Calu3 (cell line): Measurements from ENCODE around the gene RBM38. TPM values are rescaled to one million over a fixed set of nuclear protein-coding genes. Genes with fewer than 3 reads are reported as not detected.

Source experiments
- BruUV-seq: library from RNA; stranded (reverse); fragments of 400-500 nt; replicated peaks from 2 replicates; lab custom pipeline; 2021; lab: Mats Ljungman, UMichigan
- CTCF ChIA-PET: fragments of 300-600 bp; sonication (Branson Sonifier 250); formaldehyde crosslinking; loops from one replicate; lab custom pipeline; 2022; ENCODE audit warnings: antibody characterized with exemption; lab: Charles Lee
- DNase-seq: peaks from one replicate; pipeline ENCODE4 v3.0.0; 2022
- H3K27ac Mint-ChIP-seq: one replicate; pipeline ENCODE4 v1.8.0; 2022; ENCODE audit warnings: mixed read lengths; ENCODE audit not compliant: unreplicated experiment
- H3K27me3 Mint-ChIP-seq: one replicate; pipeline ENCODE4 v1.8.0; 2022; ENCODE audit warnings: mixed read lengths; ENCODE audit not compliant: unreplicated experiment
- H3K36me3 Mint-ChIP-seq: one replicate; pipeline ENCODE4 v1.8.0; 2022; ENCODE audit warnings: mild to moderate bottlenecking, moderate library complexity, mixed read lengths; ENCODE audit not compliant: insufficient read depth, unreplicated experiment
- H3K4me1 Mint-ChIP-seq: one replicate; pipeline ENCODE4 v1.8.0; 2022; ENCODE audit warnings: mild to moderate bottlenecking, low read depth, mixed read lengths; ENCODE audit not compliant: unreplicated experiment
- H3K4me3 Mint-ChIP-seq: one replicate; pipeline ENCODE4 v1.8.0; 2022; ENCODE audit warnings: mild to moderate bottlenecking, low read depth, moderate library complexity, mixed read lengths; ENCODE audit not compliant: unreplicated experiment
- H3K9me3 Mint-ChIP-seq: one replicate; pipeline ENCODE4 v1.8.0; 2022; ENCODE audit warnings: low read depth, mixed read lengths; ENCODE audit not compliant: unreplicated experiment
- intact Hi-C: fragments of 100-400 bp; cut with micrococcal nuclease; formaldehyde crosslinking; loops from one replicate; pipeline ENCODE4 v1.10.0; 2022; ENCODE audit not compliant: unreplicated experiment
- total RNA-seq: library from RNA; stranded (reverse); gene quantifications from 2 replicates; pipeline ENCODE4 v1.2.3, GENCODE V29; 2022
- TF ChIP-seq, protein P1 (sequence below): fragments of 200-600 bp; IDR thresholded peaks from one replicate; pipeline ENCODE4 v1.8.0; 2022; ENCODE audit warnings: antibody characterized with exemption; ENCODE audit not compliant: unreplicated experiment

RBM38 gene
- total RNA-seq, 1 experiment from 2014 or later = 29.5 TPM

DNA sequence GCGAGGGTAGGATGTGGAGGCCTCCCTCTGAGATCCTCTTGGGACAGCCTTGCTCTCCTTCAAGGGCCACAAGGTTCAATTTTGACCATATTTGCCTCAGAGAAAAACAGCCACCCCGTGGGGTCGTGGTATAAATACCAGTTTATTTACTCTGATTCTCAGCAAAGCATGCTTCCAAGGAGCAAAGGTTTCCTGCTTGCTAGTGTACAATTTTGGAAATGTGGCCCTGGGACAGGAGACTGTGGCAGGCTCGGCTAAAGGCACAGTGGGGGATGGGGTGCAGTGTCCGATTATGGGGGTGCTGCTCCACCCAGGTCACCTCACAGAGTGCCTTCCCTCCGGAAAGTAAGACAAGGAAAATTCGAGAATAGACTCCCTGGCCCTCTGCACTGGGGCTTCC lies 31.1 kb downstream of the RBM38 start:
- intact Hi-C loops = no loop called here
- peaks cover 91% of the 10 kb centered on the region for H3K27me3 Mint-ChIP-seq
- H3K36me3 Mint-ChIP-seq = no peaks in the 10 kb centered on the region
- TF ChIP-seq, protein P1, sequence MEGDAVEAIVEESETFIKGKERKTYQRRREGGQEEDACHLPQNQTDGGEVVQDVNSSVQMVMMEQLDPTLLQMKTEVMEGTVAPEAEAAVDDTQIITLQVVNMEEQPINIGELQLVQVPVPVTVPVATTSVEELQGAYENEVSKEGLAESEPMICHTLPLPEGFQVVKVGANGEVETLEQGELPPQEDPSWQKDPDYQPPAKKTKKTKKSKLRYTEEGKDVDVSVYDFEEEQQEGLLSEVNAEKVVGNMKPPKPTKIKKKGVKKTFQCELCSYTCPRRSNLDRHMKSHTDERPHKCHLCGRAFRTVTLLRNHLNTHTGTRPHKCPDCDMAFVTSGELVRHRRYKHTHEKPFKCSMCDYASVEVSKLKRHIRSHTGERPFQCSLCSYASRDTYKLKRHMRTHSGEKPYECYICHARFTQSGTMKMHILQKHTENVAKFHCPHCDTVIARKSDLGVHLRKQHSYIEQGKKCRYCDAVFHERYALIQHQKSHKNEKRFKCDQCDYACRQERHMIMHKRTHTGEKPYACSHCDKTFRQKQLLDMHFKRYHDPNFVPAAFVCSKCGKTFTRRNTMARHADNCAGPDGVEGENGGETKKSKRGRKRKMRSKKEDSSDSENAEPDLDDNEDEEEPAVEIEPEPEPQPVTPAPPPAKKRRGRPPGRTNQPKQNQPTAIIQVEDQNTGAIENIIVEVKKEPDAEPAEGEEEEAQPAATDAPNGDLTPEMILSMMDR = no peak
- CTCF ChIA-PET = interaction anchor here (1.0 kb wide), 2 partner anchors 10 to 13 kb away, joined by 3 to 4 read pairs; no protein-coding TSS in a partner anchor
- no peaks in the 10 kb centered on the region for H3K9me3 Mint-ChIP-seq
- H3K4me1 Mint-ChIP-seq = peaks cover 24% of the 10 kb centered on the region
- no TSS peak for BruUV-seq
- DNase-seq = no peak
- no peak overlapping the region for H3K4me3 Mint-ChIP-seq
- H3K27ac Mint-ChIP-seq = no peak overlapping the region

DNA sequence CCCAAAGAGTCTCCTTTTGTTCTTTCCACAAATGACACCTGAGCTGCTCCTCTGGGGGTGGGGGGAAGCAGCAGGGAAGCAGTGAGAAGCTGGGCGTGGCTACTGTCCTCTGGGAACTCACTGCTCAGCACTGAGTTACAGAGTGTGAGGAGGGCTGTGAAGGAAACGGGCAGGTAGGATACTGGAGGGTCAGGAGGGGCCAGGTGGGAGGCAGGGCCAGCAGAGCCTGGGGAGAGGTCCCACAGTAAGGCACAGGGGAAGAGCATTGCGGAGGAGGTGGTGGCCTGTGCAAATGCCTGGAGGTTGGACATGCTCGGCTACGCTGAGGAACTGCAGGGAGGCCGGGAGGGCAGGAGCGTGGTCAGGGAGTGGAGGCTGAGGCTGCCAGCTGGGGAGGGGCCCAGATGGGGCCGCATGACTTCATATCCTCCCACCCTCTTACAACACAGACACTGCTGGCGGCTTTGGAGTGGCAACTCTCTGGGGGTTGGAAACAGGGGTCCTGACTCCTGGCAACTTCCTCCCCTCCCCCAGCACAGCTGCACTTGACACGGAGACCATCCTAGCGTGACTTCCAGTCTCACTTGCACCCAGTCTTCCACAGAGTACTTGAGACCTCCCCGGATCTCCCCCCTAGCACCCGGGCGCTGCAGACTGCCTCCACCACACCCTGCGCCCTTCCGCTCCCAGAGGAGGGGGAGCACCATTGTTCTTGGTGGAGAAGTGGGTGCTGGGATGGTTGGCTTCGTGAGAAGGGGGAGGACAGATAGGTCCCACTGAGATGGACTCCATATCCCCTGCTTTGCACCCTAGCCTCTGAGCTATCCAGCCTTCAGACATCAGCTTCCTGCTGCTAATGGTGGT lies 34.2 kb downstream of the RBM38 start:
- no TSS peak for BruUV-seq
- H3K27me3 Mint-ChIP-seq = peaks cover 83% of the 10 kb centered on the region
- CTCF ChIA-PET = interaction anchor here (1.7 kb wide), 1 partner anchor 10 kb away, joined by 6 read pairs; no protein-coding TSS in a partner anchor
- H3K27ac Mint-ChIP-seq = no peak overlapping the region
- no peak for DNase-seq
- intact Hi-C loops = no loop called here
- H3K9me3 Mint-ChIP-seq = no peaks in the 10 kb centered on the region
- no peak overlapping the region for H3K4me3 Mint-ChIP-seq
- H3K4me1 Mint-ChIP-seq = peaks cover 20% of the 10 kb centered on the region
- no peaks in the 10 kb centered on the region for H3K36me3 Mint-ChIP-seq
- TF ChIP-seq, protein P1 = no peak

DNA sequence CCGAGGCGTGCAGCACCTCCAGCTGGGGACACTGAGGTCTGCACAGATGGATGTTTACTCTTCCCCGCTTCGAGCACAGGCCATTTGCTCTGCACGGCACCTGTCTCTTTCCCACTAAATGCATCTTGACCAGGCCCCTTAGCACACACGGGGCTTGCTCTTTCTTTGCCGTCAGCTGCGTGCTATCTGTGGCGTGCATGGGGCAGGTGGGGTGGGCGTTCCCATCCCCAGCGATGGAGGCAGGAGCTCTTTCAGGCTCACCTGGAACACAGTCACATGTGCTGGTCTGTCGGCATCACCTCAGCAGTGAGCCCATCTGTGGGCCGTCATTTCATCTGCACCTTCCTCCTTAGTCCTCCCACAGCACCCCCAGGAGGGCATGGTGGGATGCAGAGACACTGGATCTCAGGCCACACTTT lies 35.1 kb downstream of the RBM38 start:
- no peaks in the 10 kb centered on the region for H3K36me3 Mint-ChIP-seq
- CTCF ChIA-PET = interaction anchor here (1.2 to 1.7 kb wide), 2 partner anchors 9 kb away, joined by 3 to 6 read pairs; no protein-coding TSS in a partner anchor
- BruUV-seq = no TSS peak
- peaks cover 16% of the 10 kb centered on the region for H3K4me1 Mint-ChIP-seq
- no peaks in the 10 kb centered on the region for H3K9me3 Mint-ChIP-seq
- intact Hi-C loops = no loop called here
- no peak overlapping the region for H3K27ac Mint-ChIP-seq
- DNase-seq = no peak
- TF ChIP-seq, protein P1 = no peak
- no peak overlapping the region for H3K4me3 Mint-ChIP-seq
- peaks cover 76% of the 10 kb centered on the region for H3K27me3 Mint-ChIP-seq

DNA sequence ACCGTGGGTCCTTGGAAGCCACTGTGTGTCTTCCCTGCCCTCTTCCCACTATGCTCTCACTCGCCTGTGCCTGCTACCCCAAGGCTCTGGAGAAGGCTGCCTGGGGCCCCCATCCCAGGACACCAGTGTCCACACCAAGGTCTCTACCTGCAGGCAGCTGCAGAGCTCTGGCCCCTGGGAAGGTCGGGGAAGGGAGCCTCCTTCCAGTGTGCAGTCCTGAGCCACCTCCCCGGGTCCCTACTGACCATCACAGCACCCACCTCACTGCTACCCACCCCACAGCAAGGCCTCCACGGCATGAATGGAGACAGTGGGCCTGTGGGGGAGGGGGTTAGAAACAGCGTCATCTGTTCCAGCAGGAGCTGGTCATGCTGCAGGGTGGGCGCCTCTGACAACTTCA lies 35.6 kb downstream of the RBM38 start:
- no peak for DNase-seq
- Mint-ChIP-seq H3K27ac (no peak overlapping the region), H3K4me3 (no peak overlapping the region), H3K9me3 (no peaks in the 10 kb centered on the region), H3K36me3 (no peaks in the 10 kb centered on the region), H3K4me1 (peaks cover 16% of the 10 kb centered on the region), H3K27me3 (peaks cover 70% of the 10 kb centered on the region)
- CTCF ChIA-PET = interaction anchor here (1.2 kb wide), 1 partner anchor 8 kb away, joined by 3 read pairs; no protein-coding TSS in a partner anchor
- TF ChIP-seq, protein P1 = no peak
- BruUV-seq = no TSS peak
- intact Hi-C loops = no loop called here
